ENCODE measurements around the gene PTPN18. TPM values are rescaled to one million over a fixed set of nuclear protein-coding genes. Genes with fewer than 3 reads are reported as not detected.
A peak's percentile ranks its signal among the peaks of the same experiment; 100 is the strongest.

The PTPN18 gene
- total RNA-seq, 2 experiments from 2014 or later = 42.1 to 44.9 TPM

GRCh38 chr2:130378206-130378897, 22.5 kb downstream of the PTPN18 start:
- intact Hi-C loops (cut with micrococcal nuclease) = no loop called here
- Mint-ChIP-seq H3K9me3 (no peaks in the 10 kb centered on the region), H3K27ac (no peak overlapping the region), H3K4me3 (no peak overlapping the region), H3K4me1 (ENCODE audit: low read depth) (peaks cover 66% of the 10 kb centered on the region), H3K36me3 (peaks cover 35% of the 10 kb centered on the region), H3K27me3 (no peaks in the 10 kb centered on the region)
- POLR2A ChIA-PET = interaction anchor here (2.1 kb wide), 1 partner anchor 36 kb away, joined by 10 read pairs; the partner anchor contains the start of gene IMP4
- CTCF ChIA-PET = interaction anchor here (0.6 to 1.4 kb wide), 2 partner anchors 12 to 448 kb away, joined by 3 read pairs; no protein-coding TSS in a partner anchor
- DNase-seq = no peak

GRCh38 chr2:130378898-130379214, 23.0 kb downstream of the PTPN18 start:
- intact Hi-C loops (cut with micrococcal nuclease) = no loop called here

GRCh38 chr2:130380096-130380934, 24.5 kb downstream of the PTPN18 start:
- ChIA-PET POLR2A (interaction anchor here (1.1 kb wide), 1 partner anchor 9 kb away, joined by 3 read pairs; no protein-coding TSS in a partner anchor), CTCF (interaction anchor here (1.4 kb wide), 1 partner anchor 10 kb away, joined by 3 read pairs; no protein-coding TSS in a partner anchor)
- Mint-ChIP-seq H3K4me1 (ENCODE audit: low read depth) (peaks cover 48% of the 10 kb centered on the region), H3K9me3 (no peaks in the 10 kb centered on the region), H3K4me3 (no peak overlapping the region), H3K27ac (no peak overlapping the region), H3K36me3 (peaks cover 17% of the 10 kb centered on the region), H3K27me3 (no peaks in the 10 kb centered on the region)
- DNase-seq = peak; percentile 56
- intact Hi-C loops (cut with micrococcal nuclease) = no loop called here

More at GRCh38 chr2:130378898-130379214, 23.0 kb downstream of the PTPN18 start:
- ChIA-PET POLR2A (interaction anchor here (2.1 kb wide), 1 partner anchor 37 kb away, joined by 10 read pairs; the partner anchor contains the start of gene IMP4), CTCF (interaction anchor here (1.4 kb wide), 1 partner anchor 11 kb away, joined by 3 read pairs; no protein-coding TSS in a partner anchor)
- Mint-ChIP-seq H3K4me1 (ENCODE audit: low read depth) (peaks cover 62% of the 10 kb centered on the region), H3K9me3 (no peaks in the 10 kb centered on the region), H3K36me3 (peaks cover 30% of the 10 kb centered on the region), H3K27ac (no peak overlapping the region), H3K27me3 (no peaks in the 10 kb centered on the region), H3K4me3 (no peak overlapping the region)
- no peak for DNase-seq

- Mint-ChIP-seq H3K4me3 (no peak overlapping the region), H3K9me3 (no peaks in the 10 kb centered on the region), H3K27ac (no peak overlapping the region), H3K4me1 (ENCODE audit: low read depth) (peaks cover 41% of the 10 kb centered on the region), H3K36me3 (peaks cover 11% of the 10 kb centered on the region), H3K27me3 (no peaks in the 10 kb centered on the region)
- no peak for DNase-seq
- ChIA-PET POLR2A (interaction anchor here (1.4 kb wide), 1 partner anchor 8 kb away, joined by 4 read pairs; no protein-coding TSS in a partner anchor), CTCF (no interaction called here)
- intact Hi-C loops (cut with micrococcal nuclease) = no loop called here
Measured at GRCh38 chr2:130381145-130381544, 25.3 kb downstream of the PTPN18 start.

- ChIA-PET CTCF (no interaction called here), POLR2A (interaction anchor here (1.4 kb wide), 1 partner anchor 9 kb away, joined by 4 read pairs; no protein-coding TSS in a partner anchor)
- peaks cover 36% of the 10 kb centered on the region for H3K4me1 Mint-ChIP-seq (ENCODE audit: low read depth)
- H3K36me3 Mint-ChIP-seq = peaks cover 10% of the 10 kb centered on the region
- H3K27me3 Mint-ChIP-seq = no peaks in the 10 kb centered on the region
- no peaks in the 10 kb centered on the region for H3K9me3 Mint-ChIP-seq
- intact Hi-C loops (cut with micrococcal nuclease) = no loop called here
- no peak overlapping the region for H3K4me3 Mint-ChIP-seq
- DNase-seq = no peak
- no peak overlapping the region for H3K27ac Mint-ChIP-seq
Measured at GRCh38 chr2:130381619-130382018, 25.8 kb downstream of the PTPN18 start.

- Mint-ChIP-seq H3K4me1 (ENCODE audit: low read depth) (peaks cover 29% of the 10 kb centered on the region), H3K27ac (no peak overlapping the region), H3K9me3 (no peaks in the 10 kb centered on the region), H3K27me3 (no peaks in the 10 kb centered on the region), H3K36me3 (peaks cover 10% of the 10 kb centered on the region), H3K4me3 (no peak overlapping the region)
- CTCF ChIA-PET = no interaction called here
- intact Hi-C loops (cut with micrococcal nuclease) = no loop called here
- POLR2A ChIA-PET = interaction anchor here (1.4 kb wide), 1 partner anchor 10 kb away, joined by 4 read pairs; no protein-coding TSS in a partner anchor
- DNase-seq = no peak
Measured at GRCh38 chr2:130382313-130382917, 26.6 kb downstream of the PTPN18 start.

GRCh38 chr2:130385709-130386108, 29.9 kb downstream of the PTPN18 start:
- H3K4me1 Mint-ChIP-seq (ENCODE audit: low read depth) = peaks cover 4% of the 10 kb centered on the region
- no peak for DNase-seq
- H3K36me3 Mint-ChIP-seq = peaks cover 6% of the 10 kb centered on the region
- H3K9me3 Mint-ChIP-seq = no peaks in the 10 kb centered on the region
- H3K4me3 Mint-ChIP-seq = no peak overlapping the region
- intact Hi-C loops (cut with micrococcal nuclease) = no loop called here
- CTCF ChIA-PET = interaction anchor here (1.0 kb wide), 1 partner anchor 30 kb away, joined by 3 read pairs; the partner anchor contains the start of gene PTPN18
- POLR2A ChIA-PET = no interaction called here
- no peak overlapping the region for H3K27ac Mint-ChIP-seq
- H3K27me3 Mint-ChIP-seq = no peaks in the 10 kb centered on the region

- H3K27me3 Mint-ChIP-seq = peaks cover 1% of the 10 kb centered on the region
- ChIA-PET CTCF (no interaction called here), POLR2A (no interaction called here)
- H3K4me1 Mint-ChIP-seq (ENCODE audit: low read depth) = peaks cover 8% of the 10 kb centered on the region
- intact Hi-C loops (cut with micrococcal nuclease) = no loop called here
- no peak overlapping the region for H3K4me3 Mint-ChIP-seq
- no peak for DNase-seq
- H3K27ac Mint-ChIP-seq = no peak overlapping the region
- H3K36me3 Mint-ChIP-seq = peaks cover 4% of the 10 kb centered on the region
- no peaks in the 10 kb centered on the region for H3K9me3 Mint-ChIP-seq
Measured at GRCh38 chr2:130387071-130387400, 31.2 kb downstream of the PTPN18 start.

- peaks cover 9% of the 10 kb centered on the region for H3K4me1 Mint-ChIP-seq (ENCODE audit: low read depth)
- ChIA-PET CTCF (interaction anchor here (1.4 kb wide), 1 partner anchor 15 kb away, joined by 6 read pairs; no protein-coding TSS in a partner anchor), POLR2A (no interaction called here)
- H3K36me3 Mint-ChIP-seq = peaks cover 4% of the 10 kb centered on the region
- H3K27ac Mint-ChIP-seq = no peak overlapping the region
- H3K27me3 Mint-ChIP-seq = peaks cover 4% of the 10 kb centered on the region
- no peak for DNase-seq
- H3K9me3 Mint-ChIP-seq = no peaks in the 10 kb centered on the region
- H3K4me3 Mint-ChIP-seq = no peak overlapping the region
- intact Hi-C loops (cut with micrococcal nuclease) = no loop called here
Measured at GRCh38 chr2:130387804-130388203, 31.9 kb downstream of the PTPN18 start.

- CTCF ChIA-PET = interaction anchor here (1.4 kb wide), 1 partner anchor 15 kb away, joined by 6 read pairs; no protein-coding TSS in a partner anchor
- intact Hi-C loops (cut with micrococcal nuclease) = no loop called here
- Mint-ChIP-seq H3K27ac (no peak overlapping the region), H3K4me3 (no peak overlapping the region), H3K36me3 (peaks cover 1% of the 10 kb centered on the region), H3K9me3 (no peaks in the 10 kb centered on the region), H3K27me3 (peaks cover 4% of the 10 kb centered on the region), H3K4me1 (ENCODE audit: low read depth) (peaks cover 9% of the 10 kb centered on the region)
- POLR2A ChIA-PET = no interaction called here
- DNase-seq = no peak
Measured at GRCh38 chr2:130388221-130388907, 32.5 kb downstream of the PTPN18 start.

GRCh38 chr2:130389358-130389757, 33.5 kb downstream of the PTPN18 start:
- H3K27me3 Mint-ChIP-seq = peaks cover 4% of the 10 kb centered on the region
- intact Hi-C loops (cut with micrococcal nuclease) = no loop called here
- ChIA-PET POLR2A (no interaction called here), CTCF (interaction anchor here (0.6 to 2.9 kb wide), 3 partner anchors 10 to 16 kb away, joined by 3 to 11 read pairs (median 3); no protein-coding TSS in a partner anchor)
- no peak overlapping the region for H3K4me3 Mint-ChIP-seq
- DNase-seq = no peak
- H3K27ac Mint-ChIP-seq = no peak overlapping the region
- peaks cover 9% of the 10 kb centered on the region for H3K4me1 Mint-ChIP-seq (ENCODE audit: low read depth)
- peaks cover 3% of the 10 kb centered on the region for H3K36me3 Mint-ChIP-seq
- no peaks in the 10 kb centered on the region for H3K9me3 Mint-ChIP-seq

All from activated CD4-positive, alpha-beta memory T cell treated with anti-CD3 and anti-CD28 coated beads for 36 hours (primary cell).